Astrocyte (in vitro differentiated cells and primary cell): ENCODE results near the gene AMOTL2. TPM values are rescaled to one million over a fixed set of nuclear protein-coding genes. Genes with fewer than 3 reads are reported as not detected.
A peak's percentile ranks its signal among the peaks of the same experiment; 100 is the strongest.

Experiments used
- DNase-seq: peaks from one replicate; pipeline ENCODE4 v3.0.0-alpha.2; 2010; ENCODE audit warnings: low read depth
- FAIRE-seq: peaks from 2 replicates; lab custom pipeline; 2011; peaks lifted over from hg19 to GRCh38; lab: Jason Lieb, UNC
- H2AFZ ChIP-seq: 2 replicates; pipeline ENCODE4 v1.6.0; 2012; ENCODE audit warnings: low read depth, low read length, inconsistent platforms
- H3K27ac ChIP-seq: 2 replicates; pipeline ENCODE4 v1.5.1; 2011; ENCODE audit warnings: low read depth, low read length, inconsistent platforms
- H3K27me3 ChIP-seq: 2 replicates; pipeline ENCODE4 v1.6.0; 2011; ENCODE audit warnings: low read length, inconsistent platforms; ENCODE audit not compliant: insufficient read depth
- H3K36me3 ChIP-seq: 2 replicates; pipeline ENCODE4 v1.5.1; 2011; ENCODE audit warnings: low read length, inconsistent platforms; ENCODE audit not compliant: insufficient read depth
- H3K4me1 ChIP-seq: 2 replicates; pipeline ENCODE4 v1.5.1; 2011; ENCODE audit warnings: low read length, inconsistent platforms; ENCODE audit not compliant: insufficient read depth
- H3K4me2 ChIP-seq: 2 replicates; pipeline ENCODE4 v1.6.0; 2012; ENCODE audit warnings: low read length, inconsistent platforms
- H3K4me3 ChIP-seq: 2 replicates; pipeline ENCODE4 v1.5.1; 2011; ENCODE audit warnings: low read depth, mild to moderate bottlenecking, low read length, inconsistent platforms; ENCODE audit not compliant: insufficient read depth
- H3K79me2 ChIP-seq: 2 replicates; pipeline ENCODE4 v1.6.0; 2012; ENCODE audit warnings: mild to moderate bottlenecking, low read length, inconsistent platforms; ENCODE audit not compliant: insufficient read depth
- H3K9ac ChIP-seq: 2 replicates; pipeline ENCODE4 v1.6.0; 2012; ENCODE audit warnings: mild to moderate bottlenecking, low read length, inconsistent platforms
- H3K9me3 ChIP-seq: 2 replicates; pipeline ENCODE4 v1.5.1; 2012; ENCODE audit warnings: low read depth, mild to moderate bottlenecking, low read length, inconsistent platforms; ENCODE audit not compliant: insufficient read depth
- H4K20me1 ChIP-seq: 2 replicates; pipeline ENCODE4 v1.6.0; 2012; ENCODE audit warnings: low read length, inconsistent platforms; ENCODE audit not compliant: insufficient read depth
- H3K27ac Mint-ChIP-seq: one replicate; pipeline ENCODE4 v1.8.0; 2021; ENCODE audit warnings: mild to moderate bottlenecking, mixed read lengths; ENCODE audit not compliant: unreplicated experiment
- H3K27me3 Mint-ChIP-seq: one replicate; pipeline ENCODE4 v1.8.0; 2021; ENCODE audit warnings: low read depth, mixed read lengths; ENCODE audit not compliant: unreplicated experiment
- H3K36me3 Mint-ChIP-seq: one replicate; pipeline ENCODE4 v1.8.0; 2021; ENCODE audit warnings: low read depth, mixed read lengths; ENCODE audit not compliant: unreplicated experiment
- H3K4me1 Mint-ChIP-seq: one replicate; pipeline ENCODE4 v1.8.0; 2021; ENCODE audit warnings: low read depth, mixed read lengths; ENCODE audit not compliant: unreplicated experiment
- H3K4me3 Mint-ChIP-seq: one replicate; pipeline ENCODE4 v1.8.0; 2021; ENCODE audit warnings: mild to moderate bottlenecking, moderate library complexity, mixed read lengths; ENCODE audit not compliant: unreplicated experiment
- H3K9me3 Mint-ChIP-seq: one replicate; pipeline ENCODE4 v1.8.0; 2021; ENCODE audit warnings: mild to moderate bottlenecking, mixed read lengths; ENCODE audit not compliant: unreplicated experiment
- EZH2 ChIP-seq: IDR thresholded peaks from 2 replicates; pipeline ENCODE4 v1.6.1; 2012; ENCODE audit warnings: mild to moderate bottlenecking, low read length, inconsistent platforms; ENCODE audit not compliant: insufficient read depth
- total RNA-seq: library from RNA; stranded (reverse); gene quantifications from 2 replicates; pipeline ENCODE4 v1.2.1, GENCODE V29; 2021
- TF ChIP-seq, protein P1 (sequence below): IDR thresholded peaks from 2 replicates; pipeline ENCODE4 v1.5.1; 2011; ENCODE audit warnings: low read depth, mild to moderate bottlenecking, inconsistent platforms, low read length, moderate library complexity; ENCODE audit not compliant: insufficient read depth

The AMOTL2 gene
- total RNA-seq, 1 donor from 2014 or later = 197 TPM

DNA sequence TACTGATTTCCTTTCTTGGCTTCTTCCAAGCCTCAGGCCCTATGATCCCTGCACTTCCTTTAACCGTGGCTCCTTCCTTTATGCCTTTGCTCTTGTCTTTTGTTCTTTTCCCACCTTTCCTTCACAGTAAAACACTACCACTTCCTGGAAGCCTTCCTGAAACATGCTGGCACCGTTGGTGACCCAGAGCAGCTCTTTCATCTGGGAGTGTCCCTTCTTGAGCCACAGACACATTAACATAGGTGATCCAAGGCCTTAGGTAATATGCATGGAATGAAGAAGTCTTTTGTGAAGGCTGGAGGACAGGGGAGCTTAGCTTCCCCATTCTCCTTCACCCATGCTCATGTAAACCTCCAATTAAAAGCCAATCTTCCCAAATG is 39.4 kb downstream of the AMOTL2 start:
- H3K9me3 Mint-ChIP-seq = peaks cover 2% of the 10 kb centered on the region
- peaks cover 64% of the 10 kb centered on the region for H3K4me1 Mint-ChIP-seq
- H3K9ac ChIP-seq = peak overlapping the region; percentile 20
- no peaks in the 10 kb centered on the region for H3K27me3 ChIP-seq
- H3K27ac Mint-ChIP-seq = peak overlapping the region; percentile 99
- H3K4me3 Mint-ChIP-seq = no peak overlapping the region
- no peaks in the 10 kb centered on the region for H3K36me3 ChIP-seq
- H3K27ac ChIP-seq = peak overlapping the region; percentile 13
- H3K4me3 ChIP-seq = no peak overlapping the region
- peaks cover 55% of the 10 kb centered on the region for H3K4me1 ChIP-seq
- DNase-seq = no peak
- peak; percentile 5 for FAIRE-seq
- H3K4me2 ChIP-seq = peak overlapping the region; percentile 18
- no peaks in the 10 kb centered on the region for H3K9me3 ChIP-seq
- TF ChIP-seq EZH2 = no peak
- TF ChIP-seq, protein P1, sequence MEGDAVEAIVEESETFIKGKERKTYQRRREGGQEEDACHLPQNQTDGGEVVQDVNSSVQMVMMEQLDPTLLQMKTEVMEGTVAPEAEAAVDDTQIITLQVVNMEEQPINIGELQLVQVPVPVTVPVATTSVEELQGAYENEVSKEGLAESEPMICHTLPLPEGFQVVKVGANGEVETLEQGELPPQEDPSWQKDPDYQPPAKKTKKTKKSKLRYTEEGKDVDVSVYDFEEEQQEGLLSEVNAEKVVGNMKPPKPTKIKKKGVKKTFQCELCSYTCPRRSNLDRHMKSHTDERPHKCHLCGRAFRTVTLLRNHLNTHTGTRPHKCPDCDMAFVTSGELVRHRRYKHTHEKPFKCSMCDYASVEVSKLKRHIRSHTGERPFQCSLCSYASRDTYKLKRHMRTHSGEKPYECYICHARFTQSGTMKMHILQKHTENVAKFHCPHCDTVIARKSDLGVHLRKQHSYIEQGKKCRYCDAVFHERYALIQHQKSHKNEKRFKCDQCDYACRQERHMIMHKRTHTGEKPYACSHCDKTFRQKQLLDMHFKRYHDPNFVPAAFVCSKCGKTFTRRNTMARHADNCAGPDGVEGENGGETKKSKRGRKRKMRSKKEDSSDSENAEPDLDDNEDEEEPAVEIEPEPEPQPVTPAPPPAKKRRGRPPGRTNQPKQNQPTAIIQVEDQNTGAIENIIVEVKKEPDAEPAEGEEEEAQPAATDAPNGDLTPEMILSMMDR = no peak
- H2AFZ ChIP-seq = no peak overlapping the region
- no peaks in the 10 kb centered on the region for H3K27me3 Mint-ChIP-seq
- H4K20me1 ChIP-seq = no peaks in the 10 kb centered on the region
- H3K36me3 Mint-ChIP-seq = no peaks in the 10 kb centered on the region
- no peaks in the 10 kb centered on the region for H3K79me2 ChIP-seq

DNA sequence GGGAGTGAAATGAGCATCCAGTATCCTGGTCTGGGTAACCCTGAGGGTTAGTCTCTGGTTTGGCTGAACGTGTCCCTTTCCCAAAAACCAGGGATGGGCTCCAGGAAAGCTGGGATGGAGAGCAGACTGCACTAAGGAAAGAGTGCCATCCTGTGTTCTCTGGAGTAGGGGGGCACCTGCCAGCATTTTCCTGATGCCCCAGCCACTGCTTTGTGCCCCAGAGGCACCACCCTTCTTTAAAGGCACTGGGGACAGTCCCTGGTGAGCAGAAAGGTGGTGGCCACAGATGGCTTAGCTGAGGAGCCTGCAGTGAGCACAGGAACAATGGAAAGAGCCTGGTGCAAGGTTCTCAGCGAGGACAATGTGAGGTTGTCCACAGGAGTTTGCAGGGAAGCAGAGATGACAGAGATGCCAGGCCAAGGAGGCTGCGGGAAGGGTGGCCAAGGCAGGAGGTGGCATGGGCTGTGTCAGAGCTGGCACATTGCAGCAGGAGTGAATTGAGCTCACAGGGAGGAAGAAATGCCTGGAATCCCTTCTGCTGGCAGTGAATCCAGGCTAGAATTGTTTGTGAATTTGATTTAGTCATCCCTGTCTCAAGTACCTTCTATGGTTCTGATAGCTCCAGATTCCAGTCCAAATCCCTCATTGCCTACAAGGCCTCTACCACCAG is 39.9 kb downstream of the AMOTL2 start:
- DNase-seq (peak; percentile 74), FAIRE-seq (peak; percentile 82)
- peaks cover 2% of the 10 kb centered on the region for H3K9me3 Mint-ChIP-seq
- H3K27ac ChIP-seq = peak overlapping the region; percentile 62
- H3K27ac Mint-ChIP-seq = peak overlapping the region; percentile 99
- peaks cover 59% of the 10 kb centered on the region for H3K4me1 ChIP-seq
- peak overlapping the region; percentile 49 for H3K4me2 ChIP-seq
- H3K36me3 ChIP-seq = no peaks in the 10 kb centered on the region
- no peaks in the 10 kb centered on the region for H3K9me3 ChIP-seq
- H3K4me3 ChIP-seq = no peak overlapping the region
- H3K9ac ChIP-seq = peak overlapping the region; percentile 32
- no peak overlapping the region for H3K4me3 Mint-ChIP-seq
- H3K79me2 ChIP-seq = no peaks in the 10 kb centered on the region
- no peaks in the 10 kb centered on the region for H3K27me3 Mint-ChIP-seq
- TF ChIP-seq EZH2 = no peak
- TF ChIP-seq, protein P1 = no peak
- peaks cover 65% of the 10 kb centered on the region for H3K4me1 Mint-ChIP-seq
- no peak overlapping the region for H2AFZ ChIP-seq
- H4K20me1 ChIP-seq = no peaks in the 10 kb centered on the region
- no peaks in the 10 kb centered on the region for H3K36me3 Mint-ChIP-seq
- H3K27me3 ChIP-seq = no peaks in the 10 kb centered on the region
